Glutamatergic neuron (in vitro differentiated cells): ENCODE results near the gene NYNRIN. TPM values are rescaled to one million over a fixed set of nuclear protein-coding genes. Genes with fewer than 3 reads are reported as not detected.
"Not testable (repeated sequence)": the region's sequence is repeated elsewhere in the genome, so short reads cannot be mapped to it uniquely, and the experiment has no call there.

ENCODE experiments used
- DNase-seq: peaks from one replicate; pipeline ENCODE4 v3.0.0; 2022
- H3K27ac Mint-ChIP-seq: one replicate; pipeline ENCODE4 v1.8.0; 2020; ENCODE audit warnings: mild to moderate bottlenecking, mixed read lengths, inconsistent platforms; ENCODE audit not compliant: unreplicated experiment
- H3K27me3 Mint-ChIP-seq: one replicate; pipeline ENCODE4 v1.8.0; 2020; ENCODE audit warnings: mild to moderate bottlenecking, moderate library complexity, mixed read lengths, inconsistent platforms; ENCODE audit not compliant: unreplicated experiment
- H3K36me3 Mint-ChIP-seq: one replicate; pipeline ENCODE4 v1.8.0; 2020; ENCODE audit warnings: mild to moderate bottlenecking, mixed read lengths, inconsistent platforms; ENCODE audit not compliant: unreplicated experiment
- H3K4me1 Mint-ChIP-seq: one replicate; pipeline ENCODE4 v1.8.0; 2020; ENCODE audit warnings: mild to moderate bottlenecking, low read depth, mixed read lengths, inconsistent platforms; ENCODE audit not compliant: unreplicated experiment
- H3K4me3 Mint-ChIP-seq: one replicate; pipeline ENCODE4 v1.8.0; 2020; ENCODE audit warnings: mild to moderate bottlenecking, mixed read lengths, inconsistent platforms; ENCODE audit not compliant: unreplicated experiment
- H3K9me3 Mint-ChIP-seq: one replicate; pipeline ENCODE4 v1.8.0; 2020; ENCODE audit warnings: mild to moderate bottlenecking, moderate library complexity, mixed read lengths, inconsistent platforms; ENCODE audit not compliant: unreplicated experiment
- CTCF ChIP-seq: fragments of 200-600 bp; sonication (generic); IDR thresholded peaks from one replicate; pipeline ENCODE4 v1.5.0; 2021; ENCODE audit not compliant: partially characterized antibody, unreplicated experiment
- total RNA-seq: library from RNA; stranded (reverse); fragmentation: NEBNext Ultra II Directional; extraction: Animal tissue kit (Norgen Biotek cat#: 25700); gene quantifications from one replicate; pipeline ENCODE4 v1.2.1, GENCODE V29; 2021; ENCODE audit not compliant: unreplicated experiment

NYNRIN gene
- total RNA-seq, 1 donor from 2014 or later = 33.5 TPM

GRCh38 chr14:24369463-24369862 lies 29.3 kb upstream of the NYNRIN start:
- DNase-seq = no peak
- H3K27me3 Mint-ChIP-seq = peaks cover 4% of the 10 kb centered on the region
- peak overlapping the region; percentile 89 for H3K27ac Mint-ChIP-seq
- peaks cover 8% of the 10 kb centered on the region for H3K9me3 Mint-ChIP-seq
- peak overlapping the region; percentile 83 for H3K4me3 Mint-ChIP-seq
- no peaks in the 10 kb centered on the region for H3K36me3 Mint-ChIP-seq
- peaks cover 7% of the 10 kb centered on the region for H3K4me1 Mint-ChIP-seq
- TF ChIP-seq CTCF = no peak

GRCh38 chr14:24369907-24370687 lies 28.7 kb upstream of the NYNRIN start:
- Mint-ChIP-seq H3K27ac (no peak overlapping the region), H3K36me3 (no peaks in the 10 kb centered on the region), H3K4me1 (peaks cover 7% of the 10 kb centered on the region), H3K4me3 (no peak overlapping the region), H3K9me3 (peaks cover 8% of the 10 kb centered on the region), H3K27me3 (peaks cover 4% of the 10 kb centered on the region)
- peak; percentile 24 for DNase-seq
- no peak for TF ChIP-seq CTCF

GRCh38 chr14:24370748-24371147 lies 28.1 kb upstream of the NYNRIN start:
- Mint-ChIP-seq H3K4me3 (no peak overlapping the region), H3K36me3 (no peaks in the 10 kb centered on the region), H3K9me3 (peaks cover 8% of the 10 kb centered on the region), H3K27ac (no peak overlapping the region), H3K4me1 (peaks cover 7% of the 10 kb centered on the region), H3K27me3 (peaks cover 5% of the 10 kb centered on the region)
- DNase-seq = no peak
- no peak for TF ChIP-seq CTCF

GRCh38 chr14:24371605-24372004 lies 27.2 kb upstream of the NYNRIN start:
- not testable (repeated sequence) for H3K27ac Mint-ChIP-seq, H3K4me1 Mint-ChIP-seq, H3K9me3 Mint-ChIP-seq, H3K4me3 Mint-ChIP-seq, DNase-seq, H3K36me3 Mint-ChIP-seq, H3K27me3 Mint-ChIP-seq

GRCh38 chr14:24372701-24373416 lies 25.9 kb upstream of the NYNRIN start:
- Mint-ChIP-seq H3K27ac (peak overlapping the region; percentile 64), H3K36me3 (no peaks in the 10 kb centered on the region), H3K4me3 (no peak overlapping the region), H3K9me3 (peaks cover 3% of the 10 kb centered on the region), H3K4me1 (peaks cover 13% of the 10 kb centered on the region), H3K27me3 (peaks cover 5% of the 10 kb centered on the region)
- DNase-seq = peak; percentile 31
- no peak for TF ChIP-seq CTCF
